ENCODE data around the gene MAPKAPK5.
"Not testable (repeated sequence)": the region's sequence is repeated elsewhere in the genome, so short reads cannot be mapped to it uniquely, and the experiment has no call there.

MAPKAPK5 gene

DNA sequence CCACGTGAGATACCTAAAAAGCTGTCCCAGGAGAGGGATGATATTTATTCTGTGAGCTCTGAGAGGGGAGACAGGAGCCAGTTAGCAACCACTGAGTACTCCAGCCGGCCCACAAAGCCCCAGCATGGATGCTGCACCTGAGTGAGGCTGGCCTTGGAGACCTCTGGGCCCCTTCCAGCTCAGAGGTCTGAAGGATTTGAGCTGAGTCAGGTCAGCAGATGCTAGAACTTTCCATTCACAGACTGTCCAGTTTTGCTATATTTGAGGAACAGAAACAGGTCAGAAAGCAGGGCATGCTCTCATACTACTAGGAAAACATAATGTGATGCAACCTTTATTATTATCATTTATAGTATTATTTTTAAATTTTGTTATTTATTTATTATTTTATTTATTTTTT, 15.0 kb upstream of the MAPKAPK5 start:
- in situ Hi-C loops (cut with MboI; ENCODE audit: low pct_unique_long_range_greater_than_20kb, low sequenced_read_pairs, unreplicated experiment): loop anchor here (10.0 kb wide), 1 partner anchor 132 kb away; no protein-coding TSS in a partner anchor
- TF ChIP-seq, protein P1, sequence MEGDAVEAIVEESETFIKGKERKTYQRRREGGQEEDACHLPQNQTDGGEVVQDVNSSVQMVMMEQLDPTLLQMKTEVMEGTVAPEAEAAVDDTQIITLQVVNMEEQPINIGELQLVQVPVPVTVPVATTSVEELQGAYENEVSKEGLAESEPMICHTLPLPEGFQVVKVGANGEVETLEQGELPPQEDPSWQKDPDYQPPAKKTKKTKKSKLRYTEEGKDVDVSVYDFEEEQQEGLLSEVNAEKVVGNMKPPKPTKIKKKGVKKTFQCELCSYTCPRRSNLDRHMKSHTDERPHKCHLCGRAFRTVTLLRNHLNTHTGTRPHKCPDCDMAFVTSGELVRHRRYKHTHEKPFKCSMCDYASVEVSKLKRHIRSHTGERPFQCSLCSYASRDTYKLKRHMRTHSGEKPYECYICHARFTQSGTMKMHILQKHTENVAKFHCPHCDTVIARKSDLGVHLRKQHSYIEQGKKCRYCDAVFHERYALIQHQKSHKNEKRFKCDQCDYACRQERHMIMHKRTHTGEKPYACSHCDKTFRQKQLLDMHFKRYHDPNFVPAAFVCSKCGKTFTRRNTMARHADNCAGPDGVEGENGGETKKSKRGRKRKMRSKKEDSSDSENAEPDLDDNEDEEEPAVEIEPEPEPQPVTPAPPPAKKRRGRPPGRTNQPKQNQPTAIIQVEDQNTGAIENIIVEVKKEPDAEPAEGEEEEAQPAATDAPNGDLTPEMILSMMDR (IDR thresholded peaks at IDR 0.05; ENCODE audit: extremely low read depth, insufficient read depth, missing control alignments): no peak
- no peak for DNase-seq (ENCODE audit: low spot score)

DNA sequence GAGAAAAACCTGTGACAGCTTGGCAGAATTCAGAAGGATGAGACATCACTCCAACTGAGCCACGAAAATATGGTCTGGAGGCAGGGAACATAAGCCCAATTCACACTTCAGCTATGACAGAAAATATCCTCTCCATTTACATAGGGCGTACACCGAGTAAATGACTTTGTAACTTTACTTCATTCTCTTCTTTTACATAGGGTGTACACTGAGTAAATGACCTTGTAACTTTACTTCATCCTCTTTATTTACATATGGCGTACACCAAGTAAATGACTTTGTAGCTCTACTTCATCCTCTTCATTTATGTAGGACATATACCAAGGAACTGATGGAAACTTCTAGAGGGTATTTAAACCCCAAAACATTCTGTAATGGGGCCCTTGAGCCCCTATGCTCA, 14.1 kb upstream of the MAPKAPK5 start:
- in situ Hi-C loops (cut with MboI; ENCODE audit: low pct_unique_long_range_greater_than_20kb, low sequenced_read_pairs, unreplicated experiment): loop anchor here (10.0 kb wide), 1 partner anchor 133 kb away; no protein-coding TSS in a partner anchor
- no peak for DNase-seq (ENCODE audit: low spot score)

DNA sequence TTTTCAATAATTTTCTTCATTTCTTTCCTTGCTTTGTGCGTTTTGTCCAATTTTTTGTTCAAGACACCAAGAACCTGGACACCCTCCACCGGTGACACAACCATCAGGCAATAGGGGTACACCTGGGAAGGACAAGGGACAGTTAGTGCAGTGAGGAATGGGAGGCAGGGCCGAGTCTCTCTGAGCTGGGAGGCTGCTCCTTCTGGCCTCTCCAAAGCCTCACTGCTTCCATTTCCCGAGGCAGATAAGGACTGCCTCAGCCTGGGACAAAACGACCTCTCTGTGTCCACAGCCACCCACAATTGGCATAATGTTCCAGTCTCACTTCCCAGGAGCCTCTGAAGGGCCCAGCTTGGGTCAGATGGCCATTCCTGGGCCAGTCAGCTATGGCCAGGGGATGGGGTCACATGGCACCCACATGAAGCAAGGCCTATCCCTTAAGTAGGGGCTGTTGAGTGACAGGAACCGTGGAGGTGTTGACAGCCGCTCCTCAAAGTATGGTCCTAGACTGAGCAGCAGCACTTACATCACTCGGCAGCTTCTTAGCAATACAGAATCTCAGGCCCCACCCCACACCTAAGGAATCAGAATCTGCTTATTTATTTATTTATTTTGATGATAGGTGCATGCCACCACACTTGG, 13.6 kb upstream of the MAPKAPK5 start:
- TF ChIP-seq, protein P1 (IDR thresholded peaks at IDR 0.05; ENCODE audit: extremely low read depth, insufficient read depth, missing control alignments): no peak
- no peak for DNase-seq (ENCODE audit: low spot score)
- in situ Hi-C loops (cut with MboI; ENCODE audit: low pct_unique_long_range_greater_than_20kb, low sequenced_read_pairs, unreplicated experiment): loop anchor here (10.0 kb wide), 1 partner anchor 134 kb away; no protein-coding TSS in a partner anchor

More for the DNA sequence above, 14.1 kb upstream of the MAPKAPK5 start:
- TF ChIP-seq, protein P1 (IDR thresholded peaks at IDR 0.05; ENCODE audit: extremely low read depth, insufficient read depth, missing control alignments): no peak

DNA sequence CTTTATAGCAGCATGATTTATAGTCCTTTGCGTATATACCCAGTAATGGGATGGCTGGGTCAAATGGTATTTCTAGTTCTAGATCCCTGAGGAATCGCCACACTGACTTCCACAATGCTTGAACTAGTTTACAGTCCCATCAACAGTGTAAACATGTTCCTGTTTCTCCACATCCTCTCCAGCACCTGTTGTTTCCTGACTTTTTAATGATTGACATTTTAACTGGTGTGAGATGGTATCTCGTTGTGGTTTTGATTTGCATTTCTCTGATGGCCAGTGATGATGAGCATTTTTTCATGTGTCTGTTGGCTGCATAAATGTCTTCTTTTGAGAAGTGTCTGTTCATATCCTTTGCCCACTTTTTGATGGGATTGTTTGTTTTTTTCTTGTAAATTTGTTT, 12.4 kb upstream of the MAPKAPK5 start:
- in situ Hi-C loops (cut with MboI; ENCODE audit: low pct_unique_long_range_greater_than_20kb, low sequenced_read_pairs, unreplicated experiment): loop anchor here (10.0 kb wide), 1 partner anchor 135 kb away; no protein-coding TSS in a partner anchor

DNA sequence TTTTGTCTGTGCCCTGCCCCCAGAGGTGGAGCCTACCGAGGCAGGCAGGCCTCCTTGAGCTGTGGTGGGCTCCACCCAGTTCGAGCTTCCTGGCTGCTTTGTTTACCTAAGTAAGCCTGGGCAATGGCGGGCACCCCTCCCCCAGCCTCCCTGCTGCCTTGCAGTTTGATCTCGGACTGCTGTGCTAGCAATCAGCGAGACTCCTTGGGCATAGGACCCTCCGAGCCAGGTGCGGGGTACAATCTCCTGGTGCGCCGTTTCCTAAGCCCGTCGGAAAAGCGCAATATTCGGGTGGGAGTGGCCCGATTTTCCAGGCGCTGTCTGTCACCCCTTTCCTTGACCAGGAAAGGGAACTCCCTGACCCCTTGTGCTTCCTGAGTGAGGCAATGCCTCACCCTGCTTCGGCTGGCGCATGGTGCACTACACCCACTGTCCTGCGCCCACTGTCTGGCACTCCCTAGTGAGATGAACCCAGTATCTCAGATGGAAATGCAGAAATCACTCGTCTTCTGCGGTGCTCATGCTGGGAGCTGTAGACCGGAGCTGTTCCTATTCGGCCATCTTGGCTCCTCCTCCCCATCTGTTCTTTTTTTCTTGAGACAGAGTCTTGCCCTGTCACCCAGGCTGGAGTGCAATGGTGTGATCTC, 7.2 kb upstream of the MAPKAPK5 start:
- DNase-seq (ENCODE audit: low spot score); in situ Hi-C loops (cut with MboI; ENCODE audit: low pct_unique_long_range_greater_than_20kb, low sequenced_read_pairs, unreplicated experiment): not testable (repeated sequence)

More for the DNA sequence above, 12.4 kb upstream of the MAPKAPK5 start:
- not testable (repeated sequence) for DNase-seq (ENCODE audit: low spot score)

DNA sequence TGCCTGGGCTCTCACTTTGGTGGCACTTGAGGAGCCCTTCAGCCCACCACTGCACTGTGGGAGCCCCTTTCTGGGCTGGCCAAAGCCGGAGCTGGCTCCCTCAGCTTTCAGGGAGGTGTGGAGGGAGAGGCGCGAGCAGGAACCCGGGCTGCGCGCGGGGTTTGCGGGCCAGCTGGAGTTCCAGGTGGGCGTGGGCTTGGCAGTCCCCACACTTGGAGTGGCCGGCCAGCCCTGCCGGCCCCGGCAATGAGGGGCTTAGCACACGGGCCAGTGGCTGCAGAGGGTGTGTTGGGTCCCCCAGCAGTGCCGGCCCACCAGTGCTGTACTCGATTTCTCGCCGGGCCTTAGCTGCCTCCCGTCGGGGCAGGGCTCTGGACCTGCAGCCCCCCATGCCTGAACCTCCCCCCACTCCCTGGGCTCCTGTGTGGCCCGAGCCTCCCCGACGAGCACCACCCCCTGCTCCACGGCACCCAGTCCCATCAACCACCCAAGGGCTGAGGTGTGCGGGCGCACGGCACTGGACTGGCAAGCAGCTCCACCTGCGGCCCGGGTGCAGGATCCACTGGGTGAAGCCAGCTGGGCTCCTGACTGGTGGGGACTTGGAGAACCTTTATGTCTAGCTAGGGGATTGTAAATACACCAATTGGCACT, 6.4 kb upstream of the MAPKAPK5 start:
- in situ Hi-C loops (cut with MboI; ENCODE audit: low pct_unique_long_range_greater_than_20kb, low sequenced_read_pairs, unreplicated experiment): not testable (repeated sequence)

DNA sequence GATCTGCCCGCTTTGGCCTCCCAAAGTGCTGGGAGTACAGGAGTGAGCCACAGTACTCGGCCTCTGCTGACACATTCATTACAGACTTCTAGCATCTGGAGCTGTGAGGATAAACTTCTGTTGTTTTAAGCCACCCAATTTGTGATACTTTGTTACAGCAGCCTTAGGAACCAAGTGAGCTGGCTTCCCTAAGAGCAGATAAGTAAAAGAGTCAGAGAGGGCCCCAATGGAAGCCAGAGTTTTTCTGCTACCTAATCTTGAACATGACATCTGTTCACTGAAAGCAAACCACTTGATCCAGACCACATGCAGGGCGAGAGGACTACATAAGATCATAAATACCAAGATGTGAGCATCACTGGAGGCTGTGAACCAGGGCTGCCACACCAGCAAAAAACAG, 3.7 kb upstream of the MAPKAPK5 start:
- DNase-seq (ENCODE audit: low spot score): no peak
- TF ChIP-seq, protein P1 (IDR thresholded peaks at IDR 0.05; ENCODE audit: extremely low read depth, insufficient read depth, missing control alignments): no peak
- in situ Hi-C loops (cut with MboI; ENCODE audit: low pct_unique_long_range_greater_than_20kb, low sequenced_read_pairs, unreplicated experiment): no loop called here

More for the DNA sequence above, 6.4 kb upstream of the MAPKAPK5 start:
- not testable (repeated sequence) for DNase-seq (ENCODE audit: low spot score)

DNA sequence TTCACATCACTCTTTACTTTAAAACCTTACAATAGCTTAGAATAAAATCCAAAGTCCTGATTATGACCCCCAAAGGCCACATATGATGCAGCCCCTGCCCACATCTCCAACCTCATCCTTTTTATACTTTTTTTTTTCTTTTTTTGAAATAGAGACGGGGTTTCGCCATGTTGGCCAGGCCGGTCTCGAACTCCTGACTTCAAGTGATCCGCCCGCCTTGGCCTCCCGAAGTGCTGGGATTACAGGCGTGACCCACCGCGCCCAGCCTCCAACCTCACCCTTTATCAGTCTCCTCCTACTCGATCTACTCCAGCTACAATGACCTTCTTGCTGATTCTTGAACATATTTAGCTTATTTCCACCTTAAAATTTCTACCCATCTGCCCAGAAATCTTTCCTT, 1.2 kb upstream of the MAPKAPK5 start:
- no peak for DNase-seq (ENCODE audit: low spot score)
- TF ChIP-seq, protein P1 (IDR thresholded peaks at IDR 0.05; ENCODE audit: extremely low read depth, insufficient read depth, missing control alignments): no peak
- in situ Hi-C loops (cut with MboI; ENCODE audit: low pct_unique_long_range_greater_than_20kb, low sequenced_read_pairs, unreplicated experiment): no loop called here

Measured in GM13977 (cell line).